Inferior parietal cortex (tissue), 1 donor: ENCODE results near the gene FUOM.
"Not testable (repeated sequence)": the region's sequence is repeated elsewhere in the genome, so short reads cannot be mapped to it uniquely, and the experiment has no call there.

Experiments used
- DNase-seq: peaks from one replicate; pipeline ENCODE4 v3.0.0-alpha.2; 2016; ENCODE audit errors: extremely low spot score

The FUOM gene

DNA sequence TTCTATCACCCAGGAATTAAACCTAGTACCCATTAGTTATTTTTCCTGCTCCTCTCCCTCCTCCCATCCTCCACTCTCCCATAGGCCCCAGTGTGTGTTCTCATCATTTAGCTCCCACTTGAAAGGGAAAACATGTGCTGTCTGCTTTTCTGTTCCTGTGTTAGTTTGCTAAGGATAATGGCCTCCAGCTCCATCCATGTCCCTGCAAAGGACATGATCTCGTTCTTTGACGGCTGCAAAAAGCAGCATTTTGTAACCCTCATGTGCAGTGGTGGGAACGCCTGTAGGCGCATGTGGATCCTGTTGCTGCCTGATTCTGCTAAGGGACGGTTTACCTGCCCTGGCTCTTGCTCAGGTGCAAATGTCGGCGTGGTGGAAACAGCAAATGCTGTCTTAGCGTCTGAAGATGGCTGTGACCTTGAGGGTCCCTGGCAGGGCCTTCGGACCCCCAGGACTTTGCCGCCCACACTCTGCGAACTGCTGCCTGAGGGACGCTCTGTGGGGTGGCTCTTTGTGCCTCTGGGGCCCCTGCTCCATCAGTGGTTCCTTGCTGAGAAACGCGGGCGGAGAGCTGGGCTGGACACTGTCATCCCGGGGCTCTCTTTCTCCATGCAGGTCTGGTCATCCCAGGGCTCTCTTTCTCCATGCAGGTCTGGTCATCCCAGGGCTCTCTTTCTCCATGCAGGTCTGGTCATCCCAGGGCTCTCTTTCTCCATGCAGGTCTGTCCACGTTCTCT, 30.6 kb upstream of the FUOM start:
- DNase-seq = no peak

DNA sequence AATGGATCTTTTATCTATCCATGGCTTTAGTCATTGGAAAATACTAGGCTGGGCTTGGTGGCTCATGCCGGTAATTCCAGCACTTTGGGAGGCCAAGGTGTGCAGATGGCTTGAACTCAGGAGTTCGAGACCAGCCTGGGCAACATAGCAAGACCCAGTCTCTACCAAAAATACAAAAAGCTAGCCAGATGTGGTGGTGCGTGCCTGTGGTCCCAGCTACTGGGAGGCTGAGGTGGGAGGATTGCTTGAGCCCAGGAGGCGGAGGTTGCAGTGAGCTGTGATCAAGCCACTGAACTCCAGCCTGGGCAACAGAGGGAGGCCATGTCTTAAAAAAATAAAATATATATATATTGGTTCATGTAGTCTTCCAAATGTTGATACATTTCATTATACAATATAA, 29.1 kb upstream of the FUOM start:
- not testable (repeated sequence) for DNase-seq

DNA sequence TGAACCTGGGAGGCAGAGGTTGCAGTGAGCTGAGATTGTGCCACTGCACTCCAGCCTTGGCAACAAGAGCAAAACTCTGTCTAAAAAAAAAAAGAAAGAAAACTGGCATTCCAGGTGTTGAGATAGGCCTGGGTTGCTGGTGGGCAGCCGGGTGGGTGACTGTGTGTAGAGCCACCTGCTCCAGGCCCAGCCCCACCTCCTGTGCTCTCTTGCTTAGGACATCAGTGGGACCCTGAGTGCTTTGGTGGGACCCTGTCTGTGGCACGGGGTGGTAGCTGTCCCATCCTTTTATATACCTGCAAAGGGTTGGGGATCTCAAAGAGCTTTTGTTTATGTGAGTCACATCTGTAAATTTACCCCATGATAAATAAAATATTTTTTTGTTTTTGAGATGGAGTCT, 27.4 kb upstream of the FUOM start:
- DNase-seq = no peak

DNA sequence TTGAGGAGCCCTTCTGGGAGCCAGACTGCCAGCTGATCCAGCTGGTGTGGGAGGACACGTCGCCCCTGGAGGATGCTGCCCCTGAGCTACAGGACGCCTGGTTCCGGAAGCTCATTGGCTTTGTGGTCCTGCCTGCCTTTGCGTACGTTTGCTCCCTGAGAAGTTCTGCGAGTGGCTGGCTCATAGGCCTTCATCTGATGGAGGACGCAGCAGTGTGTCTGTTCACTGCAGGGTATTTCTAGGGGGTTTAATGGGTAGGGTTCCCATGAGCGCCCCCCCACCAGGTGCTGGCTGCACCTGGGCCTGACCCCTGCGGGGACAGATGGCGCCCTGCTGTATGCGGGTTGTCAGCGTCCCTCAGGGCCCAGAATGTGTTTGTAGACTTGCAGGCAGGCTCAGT, 26.3 kb upstream of the FUOM start:
- no peak for DNase-seq

DNA sequence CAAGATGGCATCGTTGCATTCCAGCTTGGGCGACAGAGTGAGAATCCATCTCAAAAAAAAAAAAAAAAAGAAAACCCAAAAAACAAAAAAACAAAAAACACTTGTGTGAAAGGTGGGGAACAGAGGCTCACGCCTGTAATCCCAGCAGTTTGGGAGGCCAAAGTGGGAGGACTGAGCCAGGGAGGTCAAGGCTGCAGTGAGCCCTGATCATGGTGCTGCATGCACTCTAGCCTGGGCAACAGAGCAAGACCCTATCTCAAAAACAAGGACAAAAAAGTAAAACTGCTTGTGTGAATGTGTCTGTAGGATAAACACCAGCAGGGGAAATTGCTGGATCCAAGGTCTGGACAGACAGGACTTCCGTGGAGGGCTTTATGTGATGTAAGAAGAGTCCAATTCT, 25.7 kb upstream of the FUOM start:
- DNase-seq = no peak

DNA sequence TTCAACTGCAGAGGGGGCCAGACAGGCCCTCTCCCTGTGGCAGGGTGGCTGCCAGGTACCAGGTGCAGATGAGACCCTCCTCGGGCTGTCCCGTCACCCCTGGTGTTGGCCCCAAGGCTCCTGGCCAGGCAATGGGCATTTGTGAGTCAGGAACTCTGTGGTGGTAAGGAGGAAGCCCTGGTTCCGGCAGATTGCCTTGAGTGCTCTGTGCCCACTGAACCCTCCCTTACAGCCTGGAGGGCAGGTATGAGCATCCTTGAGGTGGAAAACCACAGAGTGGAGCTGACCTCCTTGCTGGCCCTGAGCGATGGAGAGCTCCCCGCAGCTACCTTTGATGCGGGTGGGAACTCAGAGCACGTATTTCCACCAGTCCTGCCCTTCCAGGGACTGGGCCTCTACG, 23.2 kb upstream of the FUOM start:
- DNase-seq = no peak

DNA sequence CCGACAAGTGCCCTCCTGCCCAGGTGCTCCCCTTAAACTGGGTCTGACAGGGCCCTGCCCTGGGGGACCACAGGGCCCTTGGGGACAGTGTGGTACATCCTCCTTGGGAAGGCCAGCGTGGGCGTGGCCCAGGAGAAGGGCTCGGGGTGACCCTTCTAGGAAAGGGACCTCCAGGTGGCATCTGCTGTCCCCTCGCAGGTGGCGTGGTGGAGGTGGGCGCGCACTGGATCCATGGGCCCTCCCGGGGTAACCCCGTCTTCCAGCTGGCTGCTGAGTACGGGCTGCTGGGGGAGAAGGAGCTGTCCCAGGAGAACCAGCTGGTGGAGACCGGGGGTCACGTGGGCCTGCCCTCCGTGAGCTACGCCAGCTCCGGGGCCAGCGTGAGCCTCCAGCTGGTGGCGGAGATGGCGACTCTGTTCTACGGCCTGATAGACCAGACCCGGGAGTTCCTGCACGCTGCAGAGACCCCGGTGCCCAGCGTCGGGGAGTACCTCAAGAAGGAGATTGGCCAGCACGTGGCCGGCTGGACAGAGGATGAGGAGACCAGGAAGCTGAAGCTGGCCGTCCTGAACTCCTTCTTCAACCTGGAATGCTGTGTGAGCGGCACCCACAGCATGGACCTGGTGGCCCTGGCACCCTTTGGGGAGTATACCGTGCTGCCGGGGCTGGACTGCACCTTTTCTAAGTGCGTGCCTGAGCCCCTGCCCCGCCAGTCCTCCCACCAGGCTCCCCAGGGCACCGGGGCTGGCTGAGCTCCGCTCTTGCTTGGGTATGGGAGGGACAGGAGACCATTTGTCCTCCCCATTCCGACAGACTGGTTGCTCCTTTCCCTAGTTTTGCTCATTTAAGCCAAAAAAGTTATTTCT, 22.2 kb upstream of the FUOM start:
- no peak for DNase-seq

DNA sequence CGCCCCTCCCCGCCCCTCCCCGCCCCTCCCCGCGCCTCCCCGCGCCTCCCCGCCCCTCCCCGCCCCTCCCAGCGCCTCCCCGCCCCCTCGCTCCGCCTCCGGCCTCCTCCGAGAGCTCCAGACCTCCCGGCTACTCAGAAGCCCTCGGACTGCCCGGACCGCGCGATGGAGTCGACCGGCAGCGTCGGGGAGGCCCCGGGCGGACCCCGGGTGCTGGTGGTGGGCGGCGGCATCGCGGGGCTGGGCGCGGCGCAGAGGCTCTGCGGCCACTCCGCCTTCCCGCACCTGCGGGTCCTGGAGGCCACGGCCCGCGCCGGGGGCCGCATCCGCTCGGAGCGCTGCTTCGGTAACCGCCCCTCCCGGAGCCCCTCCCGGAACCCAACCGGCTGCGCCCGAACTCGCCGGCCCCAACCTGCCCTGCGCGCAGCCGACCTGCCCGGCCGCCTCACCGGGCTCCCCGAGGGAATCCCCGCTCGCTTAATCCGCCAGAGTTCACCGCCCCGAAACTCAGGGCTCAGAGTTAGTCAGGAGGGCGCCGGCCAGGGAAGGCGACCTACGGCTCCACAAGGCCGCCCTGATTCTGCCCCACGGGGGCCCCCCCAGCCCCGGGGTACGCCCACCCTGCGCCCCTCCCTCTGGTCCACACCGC, 21.5 kb upstream of the FUOM start, which contains the start of gene PAOX:
PAOX (plus strand) TSS at position 111 of the 649 bp plus-strand sequence; CDS start at position 166, 55 bp downstream.
- DNase-seq = no peak

DNA sequence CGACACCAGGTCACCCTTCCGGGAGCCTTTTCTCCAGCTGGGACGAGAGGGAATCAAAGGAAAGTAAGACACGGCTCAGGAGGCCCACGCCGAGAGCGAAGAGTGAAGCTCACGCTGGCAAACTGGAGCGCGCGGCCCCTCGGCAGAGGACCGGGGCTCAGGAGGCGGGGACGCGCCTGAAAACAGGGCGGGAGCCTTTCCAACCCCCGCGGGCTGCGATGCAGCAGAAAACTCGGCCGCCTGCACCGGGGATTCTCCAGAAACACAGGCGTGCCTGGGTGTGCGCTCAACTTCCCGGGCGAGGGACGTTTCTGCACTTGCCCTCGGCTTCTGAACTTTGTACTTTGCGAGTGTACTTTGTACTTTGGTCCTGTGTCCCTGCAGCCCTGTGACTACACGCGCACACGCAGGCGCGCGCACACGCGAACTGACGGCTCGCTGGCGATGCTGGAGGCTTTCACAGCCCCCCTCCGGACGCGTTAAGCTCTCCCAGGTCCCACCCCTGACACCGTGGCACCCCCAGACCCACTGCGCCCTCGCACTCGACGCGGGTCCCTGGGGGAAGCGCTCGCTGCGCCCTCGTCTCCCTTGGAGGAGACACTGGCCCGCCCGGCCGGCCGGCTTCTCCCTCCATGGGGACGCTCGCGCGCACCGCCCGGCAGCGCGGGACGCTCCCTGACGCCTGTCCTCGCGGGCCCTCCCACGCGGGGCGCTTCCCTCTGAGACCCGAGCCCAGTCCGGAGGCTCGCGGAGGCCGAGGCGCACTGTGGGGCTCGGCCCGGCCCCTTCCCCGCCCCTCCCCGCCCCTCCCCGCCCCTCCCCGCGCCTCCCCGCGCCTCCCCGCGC, 20.7 kb upstream of the FUOM start:
- DNase-seq = peak; percentile 64

DNA sequence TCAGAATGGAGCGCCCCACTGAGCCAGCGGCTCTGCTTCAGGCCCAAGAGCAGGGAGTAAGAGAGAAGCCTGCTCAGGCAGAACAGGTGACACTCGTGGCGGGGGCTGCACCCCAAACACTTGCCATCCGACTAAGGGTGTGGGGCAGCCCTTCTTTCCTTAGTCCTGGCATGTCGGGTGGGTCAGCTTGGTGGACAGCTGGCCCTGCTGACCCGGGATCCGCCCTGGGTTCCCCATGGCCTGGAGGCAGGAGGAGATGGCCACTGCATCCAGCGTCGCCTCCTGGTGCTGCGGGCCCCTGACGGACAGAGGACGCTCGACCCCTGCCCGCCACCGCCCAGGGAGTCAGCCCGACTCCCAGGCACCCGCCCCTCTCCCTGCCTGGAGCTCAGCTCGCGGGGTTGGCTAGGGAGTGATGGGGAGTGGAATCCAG, 20.0 kb upstream of the FUOM start:
- DNase-seq = no peak

DNA sequence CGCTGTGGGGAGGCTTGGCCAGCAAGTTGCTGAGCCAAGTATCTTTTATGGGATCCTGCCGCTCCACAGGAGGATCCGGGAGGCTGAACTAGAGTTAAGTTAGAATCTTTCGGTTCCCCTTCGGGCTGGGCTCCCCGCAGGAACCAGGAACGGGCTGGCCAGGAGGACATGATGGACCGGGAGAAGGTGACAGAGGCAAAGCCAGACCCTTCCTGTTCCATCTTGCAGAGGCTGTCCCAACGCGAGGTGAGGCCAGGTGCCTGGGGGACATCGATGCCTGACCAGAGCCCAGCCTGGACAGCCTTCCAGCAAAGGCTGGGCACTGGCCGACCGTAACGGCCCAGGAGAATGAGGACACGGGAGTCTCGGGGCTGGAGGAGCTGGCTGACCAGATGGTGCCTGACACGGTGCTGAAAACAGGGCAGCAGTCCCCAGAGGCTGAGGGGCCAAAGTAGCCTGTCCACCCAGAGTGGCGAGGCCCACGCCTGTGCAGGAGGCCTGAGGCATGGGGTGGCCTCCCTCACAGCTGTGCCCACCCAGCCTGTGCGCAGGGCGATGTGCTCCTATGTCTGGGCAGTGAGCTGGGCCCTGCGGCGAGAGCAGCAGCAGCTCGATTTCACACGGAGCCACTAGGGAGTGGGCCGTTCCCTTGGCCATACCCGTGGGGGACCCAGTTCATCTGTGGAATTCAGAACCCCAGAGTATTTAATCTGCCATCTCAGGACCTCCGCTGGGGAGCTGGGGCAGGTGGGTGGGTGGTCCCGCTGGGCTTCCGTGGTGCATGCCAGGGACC, 19.4 kb upstream of the FUOM start:
- no peak for DNase-seq

DNA sequence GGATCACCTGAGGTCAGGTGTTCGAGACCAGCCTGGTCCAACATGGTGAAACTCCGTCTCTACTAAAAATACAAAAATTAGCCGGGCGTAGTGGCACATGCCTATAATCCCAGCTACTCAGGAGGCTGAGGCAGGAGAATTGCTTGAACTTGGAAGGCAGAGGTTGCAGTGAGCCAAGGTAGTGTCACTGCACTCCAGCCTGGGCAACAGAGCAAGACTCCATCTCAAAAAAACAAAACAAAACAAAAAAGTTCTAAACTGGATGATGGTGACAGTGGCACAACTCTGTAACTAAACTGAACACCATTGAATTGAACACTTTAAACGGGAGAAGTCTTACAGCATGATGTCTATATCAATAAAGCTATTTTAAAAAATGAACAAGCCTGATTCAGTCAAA, 18.4 kb upstream of the FUOM start:
- not testable (repeated sequence) for DNase-seq

DNA sequence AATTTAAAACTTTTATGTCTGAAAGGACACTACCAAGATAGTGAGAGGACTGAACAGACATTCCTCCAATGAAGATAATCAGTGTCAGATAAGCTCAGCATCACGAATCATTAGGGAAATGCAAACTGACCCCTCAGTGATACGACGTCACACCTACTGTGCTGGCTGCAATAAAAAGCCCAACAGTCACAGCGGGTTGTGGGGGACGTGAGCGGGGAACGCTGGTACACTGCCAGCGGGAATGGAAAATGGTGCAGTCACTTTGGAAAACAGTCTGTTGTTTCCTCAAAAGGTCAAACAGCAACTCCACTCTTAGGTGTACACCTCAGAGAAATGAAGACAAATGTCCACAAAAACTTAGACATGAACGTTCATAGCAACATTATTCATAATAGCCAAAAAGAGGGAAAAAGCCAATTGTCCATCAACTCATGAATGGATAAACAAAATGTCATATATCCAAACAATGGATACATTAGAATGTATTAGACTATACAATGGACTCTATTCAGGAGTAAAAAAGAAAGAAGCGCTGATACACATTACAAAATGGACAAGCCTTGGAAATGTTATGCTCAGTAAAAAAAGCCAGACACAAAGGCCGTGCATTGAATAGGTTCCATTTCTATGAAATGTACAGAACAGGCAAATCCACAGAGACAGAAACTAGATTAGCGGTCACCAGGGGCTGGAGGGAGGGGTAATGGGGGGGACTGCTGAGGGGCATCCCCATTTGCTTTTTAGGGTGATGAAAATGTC, 17.7 kb upstream of the FUOM start:
- DNase-seq = no peak

DNA sequence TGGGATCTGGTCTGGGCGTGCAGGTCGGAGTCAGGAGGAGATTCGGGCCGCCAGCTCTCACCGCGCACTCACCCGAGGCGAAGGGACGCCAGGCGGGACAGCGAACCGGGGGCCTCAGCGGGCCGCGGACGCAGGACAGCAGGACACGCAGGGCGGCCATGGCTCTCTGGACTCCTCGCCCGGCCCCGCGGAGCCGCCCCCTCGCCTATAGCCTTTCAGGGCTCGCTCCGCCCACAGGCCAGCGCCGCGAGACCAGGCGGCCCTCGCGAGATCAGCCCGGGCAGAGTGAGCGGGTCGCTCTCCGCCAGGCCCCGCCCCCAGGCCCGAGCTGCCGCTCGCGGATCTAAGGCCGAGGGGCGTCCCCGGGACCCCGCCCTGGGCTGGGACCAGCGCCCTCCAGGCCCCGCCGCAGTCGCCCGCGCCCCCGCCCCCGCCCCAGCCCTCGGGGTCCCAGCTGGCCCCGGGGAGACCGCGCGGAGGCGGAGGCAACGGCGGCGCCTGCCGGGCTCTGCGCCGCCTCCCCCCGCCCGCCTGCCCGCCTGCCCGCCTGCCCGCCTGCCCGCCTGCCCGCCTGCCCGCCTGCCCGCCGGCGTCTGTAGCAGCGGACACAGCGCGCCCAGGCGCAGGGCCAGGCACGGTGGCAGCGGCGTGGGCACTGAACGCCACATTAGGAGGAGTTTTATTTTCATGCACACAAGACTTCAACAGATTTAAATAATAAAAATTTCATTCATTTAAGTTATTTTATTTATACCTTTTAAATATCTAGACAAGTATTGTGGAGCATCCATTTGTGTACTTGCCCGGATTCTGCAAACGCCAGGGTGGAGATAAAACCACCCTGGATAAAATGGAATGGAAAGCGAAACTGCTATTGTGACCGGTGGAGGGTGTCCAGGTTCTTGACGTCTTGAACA, 15.6 kb upstream of the FUOM start, which contains the start of gene ECHS1:
ECHS1 (minus strand) TSS at position 181 of the 917 bp plus-strand sequence; CDS start at position 160, 21 bp downstream.
- peak; percentile 87 for DNase-seq

DNA sequence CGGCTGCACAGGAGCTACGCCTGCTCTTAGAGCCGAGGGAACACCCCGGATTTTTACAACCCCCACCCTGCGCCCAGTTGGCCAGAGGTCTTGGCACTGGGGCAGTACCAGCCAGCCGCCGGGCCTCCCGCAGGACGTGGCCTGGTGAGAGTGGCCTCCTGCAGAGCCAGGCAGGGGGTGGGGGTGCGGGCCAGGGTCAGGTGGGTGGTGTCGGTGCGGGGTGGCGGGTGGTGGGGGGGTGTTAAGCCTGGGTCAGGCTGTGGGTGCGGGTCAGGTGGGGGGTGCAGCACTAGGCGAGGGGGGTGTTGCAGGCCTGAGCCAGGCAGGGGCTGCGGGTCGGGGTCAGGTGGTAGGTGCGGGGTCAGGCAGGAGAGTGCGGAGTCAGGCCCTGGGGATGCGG, 14.7 kb upstream of the FUOM start:
- no peak for DNase-seq

DNA sequence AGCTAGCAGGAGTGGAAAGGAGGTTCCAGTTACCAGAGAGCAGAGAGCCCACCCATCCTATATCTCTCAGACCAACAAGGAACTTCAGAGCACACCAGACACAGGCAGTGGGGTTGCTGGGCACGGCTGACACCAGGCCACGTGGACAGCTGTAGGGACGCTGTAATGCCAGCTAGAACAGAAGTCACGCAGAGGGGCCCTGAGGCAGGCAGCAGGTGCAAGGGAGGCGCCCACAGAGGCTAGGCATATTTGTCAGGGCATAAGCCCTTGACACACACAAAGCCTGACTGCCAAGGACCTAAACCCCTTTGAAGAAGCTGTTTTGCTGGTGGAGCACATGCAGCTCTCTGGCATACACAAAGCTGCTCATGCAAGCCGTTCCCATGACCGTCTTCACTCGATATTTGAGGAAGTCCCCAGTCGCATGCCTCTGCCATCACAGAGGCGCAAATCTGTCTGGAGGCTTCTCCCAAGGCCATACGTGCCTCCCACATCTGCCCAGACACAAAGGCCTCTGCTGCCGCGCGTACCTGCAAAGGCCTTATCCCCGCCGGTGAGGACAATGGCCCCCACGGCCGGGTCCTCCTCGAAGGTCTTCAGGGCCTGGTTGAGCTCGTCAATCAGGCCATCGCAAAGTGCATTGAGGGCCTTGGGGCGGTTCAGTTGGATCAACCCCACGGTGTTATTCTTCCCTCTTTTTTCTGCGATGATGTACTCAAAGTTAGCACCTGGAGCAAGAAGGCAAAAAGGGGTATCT, 12.4 kb upstream of the FUOM start:
- DNase-seq = no peak

DNA sequence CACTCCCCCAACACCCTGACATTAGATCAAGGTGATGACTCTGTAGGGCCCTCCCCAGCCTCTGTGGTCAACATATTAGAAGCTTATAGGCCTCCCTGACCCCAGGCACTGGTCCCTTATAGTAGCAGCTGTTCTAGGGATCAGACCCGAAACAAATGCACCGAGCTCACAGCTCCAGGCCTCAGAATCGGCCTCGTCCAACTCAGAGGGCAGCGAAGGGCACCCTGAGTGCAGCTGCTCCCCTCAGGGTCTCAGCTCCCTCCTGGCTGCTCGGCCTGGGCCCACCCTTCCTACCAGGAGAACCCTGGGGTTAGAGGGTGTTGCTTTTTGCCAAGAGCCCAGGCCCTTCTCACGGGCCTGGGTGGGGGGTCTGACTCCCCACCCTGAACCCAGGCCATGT, 10.3 kb upstream of the FUOM start:
- no peak for DNase-seq

DNA sequence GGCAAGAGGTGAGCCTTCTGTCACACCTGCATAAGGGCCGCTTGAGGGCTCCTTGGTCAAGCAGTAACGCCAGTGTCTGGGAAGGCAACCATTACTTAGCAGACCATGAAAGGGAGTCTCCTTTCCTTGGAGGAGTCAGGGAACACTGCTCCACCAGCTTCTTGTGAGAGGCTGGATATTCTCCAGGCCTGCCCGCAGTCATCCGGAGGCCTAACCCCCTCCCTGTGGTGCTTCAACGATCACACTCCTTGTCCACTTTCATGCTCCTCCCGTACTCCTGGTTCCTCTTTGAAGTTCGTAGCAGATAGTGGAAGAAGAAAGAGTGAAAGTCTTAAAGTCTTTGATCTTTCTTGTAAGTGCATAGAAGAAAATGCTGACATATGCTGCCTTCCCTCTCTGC, 9.6 kb upstream of the FUOM start:
- not testable (repeated sequence) for DNase-seq
